ENCODE results near the gene ABCA13. TPM values are rescaled to one million over a fixed set of nuclear protein-coding genes. Genes with fewer than 3 reads are reported as not detected.

Gene ABCA13
- total RNA-seq, 1 donor from 2014 or later: 0.69 TPM

- no peak for TF ChIP-seq CTCF (conservative IDR thresholded peaks at IDR 0.05; ENCODE audit: low read depth, low read length)
- DNase-seq (ENCODE audit: low read depth): no peak
- no peak overlapping the region for H3K4me3 ChIP-seq (ENCODE audit: low read depth, low read length)
Measured at GRCh38 chr7:48443051-48443450, 271.8 kb downstream of the ABCA13 start.

GRCh38 chr7:48446721-48447120 lies 275.5 kb downstream of the ABCA13 start:
- no peak overlapping the region for H3K4me3 ChIP-seq (ENCODE audit: low read depth, low read length)
- no peak for DNase-seq (ENCODE audit: low read depth)
- TF ChIP-seq CTCF (conservative IDR thresholded peaks at IDR 0.05; ENCODE audit: low read depth, low read length): no peak

- no peak overlapping the region for H3K4me3 ChIP-seq (ENCODE audit: low read depth, low read length)
- no peak for DNase-seq (ENCODE audit: low read depth)
- TF ChIP-seq CTCF (conservative IDR thresholded peaks at IDR 0.05; ENCODE audit: low read depth, low read length): no peak
Measured at GRCh38 chr7:48452218-48452617, 281.0 kb downstream of the ABCA13 start.

GRCh38 chr7:48454750-48455192 lies 283.5 kb downstream of the ABCA13 start:
- TF ChIP-seq CTCF (conservative IDR thresholded peaks at IDR 0.05; ENCODE audit: low read depth, low read length): no peak
- no peak for DNase-seq (ENCODE audit: low read depth)
- H3K4me3 ChIP-seq (ENCODE audit: low read depth, low read length): no peak overlapping the region

- no peak overlapping the region for H3K4me3 ChIP-seq (ENCODE audit: low read depth, low read length)
- TF ChIP-seq CTCF (conservative IDR thresholded peaks at IDR 0.05; ENCODE audit: low read depth, low read length): no peak
- no peak for DNase-seq (ENCODE audit: low read depth)
Measured at GRCh38 chr7:48455363-48455762, 284.1 kb downstream of the ABCA13 start.

GRCh38 chr7:48458701-48459524 lies 287.7 kb downstream of the ABCA13 start:
- no peak for TF ChIP-seq CTCF (conservative IDR thresholded peaks at IDR 0.05; ENCODE audit: low read depth, low read length)
- no peak for DNase-seq (ENCODE audit: low read depth)

GRCh38 chr7:48466713-48467112 lies 295.5 kb downstream of the ABCA13 start:
- DNase-seq (ENCODE audit: low read depth): no peak
- TF ChIP-seq CTCF (conservative IDR thresholded peaks at IDR 0.05; ENCODE audit: low read depth, low read length): no peak
- no peak overlapping the region for H3K4me3 ChIP-seq (ENCODE audit: low read depth, low read length)

More at GRCh38 chr7:48458701-48459524, 287.7 kb downstream of the ABCA13 start:
- H3K4me3 ChIP-seq (ENCODE audit: low read depth, low read length): no peak overlapping the region
